A172 (cell line): ENCODE data around the gene LRIG3. TPM values are rescaled to one million over a fixed set of nuclear protein-coding genes. Genes with fewer than 3 reads are reported as not detected.
A peak's percentile ranks its signal among the peaks of the same experiment; 100 is the strongest.

ENCODE experiments used
- DNase-seq: peaks from one replicate; pipeline ENCODE4 v3.0.0-alpha.2; 2015; ENCODE audit warnings: low spot score
- total RNA-seq: library from RNA; depleted of rRNA; stranded (reverse); fragments of >200 nt; shearing (Covaris generic); gene quantifications from 2 replicates; pipeline ENCODE4 v1.2.3, GENCODE V29; 2014

Gene LRIG3
- total RNA-seq, 1 experiment from 2014 or later: 17.9 TPM

GRCh38 chr12:58901664-58902063, 18.6 kb downstream of the LRIG3 start:
- no peak for DNase-seq

GRCh38 chr12:58897969-58898368, 22.3 kb downstream of the LRIG3 start:
- DNase-seq: no peak

GRCh38 chr12:58896278-58896677, 24.0 kb downstream of the LRIG3 start:
- DNase-seq: no peak

GRCh38 chr12:58895053-58895452, 25.3 kb downstream of the LRIG3 start:
- no peak for DNase-seq

GRCh38 chr12:58894040-58894439, 26.3 kb downstream of the LRIG3 start:
- DNase-seq: no peak

- no peak for DNase-seq
Observed at GRCh38 chr12:58893495-58893894, 26.8 kb downstream of the LRIG3 start.

GRCh38 chr12:58889557-58889956, 30.7 kb downstream of the LRIG3 start:
- no peak for DNase-seq

GRCh38 chr12:58888131-58888783, 32.0 kb downstream of the LRIG3 start:
- DNase-seq: peak; percentile 8

- DNase-seq: no peak
Observed at GRCh38 chr12:58887068-58887467, 33.2 kb downstream of the LRIG3 start.

GRCh38 chr12:58886474-58886873, 33.8 kb downstream of the LRIG3 start:
- no peak for DNase-seq

- no peak for DNase-seq
Observed at GRCh38 chr12:58884916-58885315, 35.4 kb downstream of the LRIG3 start.

GRCh38 chr12:58883576-58884334, 36.5 kb downstream of the LRIG3 start:
- no peak for DNase-seq

- DNase-seq: no peak
Observed at GRCh38 chr12:58882826-58883225, 37.5 kb downstream of the LRIG3 start.

- DNase-seq: no peak
Observed at GRCh38 chr12:58881816-58882215, 38.5 kb downstream of the LRIG3 start.

GRCh38 chr12:58880639-58881038, 39.7 kb downstream of the LRIG3 start:
- DNase-seq: no peak

GRCh38 chr12:58877243-58877743, 43.0 kb downstream of the LRIG3 start:
- peak; percentile 95 for DNase-seq

GRCh38 chr12:58873496-58873895, 46.8 kb downstream of the LRIG3 start:
- no peak for DNase-seq

GRCh38 chr12:58871556-58871955, 48.7 kb downstream of the LRIG3 start:
- DNase-seq: no peak

- no peak for DNase-seq
Observed at GRCh38 chr12:58870595-58870994, 49.7 kb downstream of the LRIG3 start.

- DNase-seq: no peak
Observed at GRCh38 chr12:58860788-58861240, 59.5 kb downstream of the LRIG3 start.

- DNase-seq: no peak
Observed at GRCh38 chr12:58860056-58860787, 60.1 kb downstream of the LRIG3 start.

GRCh38 chr12:58858030-58858429, 62.3 kb downstream of the LRIG3 start:
- DNase-seq: no peak
